K562 (cell line): ENCODE results near the gene LHPP. TPM values are rescaled to one million over a fixed set of nuclear protein-coding genes. Genes with fewer than 3 reads are reported as not detected.

ENCODE experiments used
- ATAC-seq: fragments of 200-7000 bp; cut with Tn5 transposase; 3 replicates; pipeline ENCODE4 v1.9.1; 2020; ENCODE audit warnings: moderate library complexity
- BruUV-seq: library from RNA; stranded (reverse); fragments of 400-500 nt; replicated peaks from 2 replicates; lab custom pipeline; 2021; lab: Mats Ljungman, UMichigan
- CTCF ChIA-PET: fragments of 300-600 bp; formaldehyde crosslinking; extraction: SDS; loops from one replicate; lab custom pipeline; 2021; ENCODE audit warnings: low intra/inter-chr PET ratio; lab: Yijun Ruan, JAX
- POLR2A ChIA-PET: fragments of 300-600, 350-650 bp; sonication (Branson Sonifier 250); formaldehyde crosslinking; extraction: SDS; loops from one replicate; lab custom pipeline; 2021; ENCODE audit warnings: antibody characterized with exemption, inconsistent platforms; lab: Yijun Ruan, JAX
- DNase-seq, 4 experiments: peaks; one replicate each; pipeline versions ENCODE4 v3.0.0 to v3.0.0-alpha.2; 2011 to 2018; ENCODE audit warnings: low spot score in 3 of 4, mixed read lengths in 3 of 4; ENCODE audit errors: extremely low read depth in 1 of 4
- FAIRE-seq: peaks from 2 replicates; lab custom pipeline; 2011; peaks lifted over from hg19 to GRCh38; lab: Jason Lieb, UNC
- H2AFZ ChIP-seq: 2 replicates; pipeline ENCODE4 v1.6.0; 2011; ENCODE audit warnings: low read depth, low read length, control low read depth, inconsistent platforms
- H3K27ac ChIP-seq: fragments of 200-600 bp; 3 replicates; pipeline ENCODE4 v1.8.0; 2011; ENCODE audit warnings: low read depth, mild to moderate bottlenecking, control low read depth, inconsistent platforms, low read length, moderate library complexity, mixed read lengths; ENCODE audit errors: extremely low read depth
- H3K27me3 ChIP-seq, 2 experiments: fragments of 300-600 bp in 1 of 2; 2 replicates in 1 of 2; 3 replicates in 1 of 2; pipeline versions ENCODE4 v1.6.0 to v1.8.0; 2011; ENCODE audit warnings: inconsistent platforms in 2 of 2, low read length in 2 of 2, mild to moderate bottlenecking in 1 of 2, mixed read lengths in 1 of 2, moderate library complexity in 1 of 2; ENCODE audit not compliant: control insufficient read depth in 2 of 2, insufficient read depth in 2 of 2
- H3K36me3 ChIP-seq: fragments of 300-600 bp; 3 replicates; pipeline ENCODE4 v1.8.0; 2011; ENCODE audit warnings: mild to moderate bottlenecking, low read length, inconsistent platforms; ENCODE audit not compliant: control insufficient read depth, insufficient read depth
- H3K4me1 ChIP-seq, 2 experiments: fragments of 200-600 bp in 1 of 2; replicated peaks in 1 of 2; 2 replicates in 1 of 2; 3 replicates in 1 of 2; pipeline versions ENCODE4 v1.5.1 to v1.8.0; 2011; ENCODE audit warnings: inconsistent platforms in 2 of 2, low read length in 2 of 2, mild to moderate bottlenecking in 1 of 2, mixed read lengths in 1 of 2, moderate library complexity in 1 of 2; ENCODE audit not compliant: control insufficient read depth in 2 of 2, insufficient read depth in 2 of 2
- H3K4me2 ChIP-seq: 2 replicates; pipeline ENCODE4 v1.6.1; 2011; ENCODE audit warnings: low read length, control low read depth, inconsistent platforms, mixed read lengths; ENCODE audit not compliant: insufficient read depth
- H3K4me3 ChIP-seq: fragments of 200-600 bp; sonication (generic), shearing (Covaris generic); 2 replicates; pipeline ENCODE4 v1.5.1; 2016; ENCODE audit warnings: control low read depth, inconsistent platforms
- H3K79me2 ChIP-seq: fragments of 200-600 bp; 3 replicates; pipeline ENCODE4 v1.8.0; 2011; ENCODE audit warnings: low read length, inconsistent platforms; ENCODE audit not compliant: control insufficient read depth, insufficient read depth
- H3K9ac ChIP-seq, 2 experiments: 2 replicates each; pipeline versions ENCODE4 v1.6.0 to v1.6.1; 2011; ENCODE audit warnings: low read depth in 2 of 2, low read length in 2 of 2, control low read depth in 1 of 2, inconsistent platforms in 1 of 2, mild to moderate bottlenecking in 1 of 2, mixed read lengths in 1 of 2; ENCODE audit not compliant: insufficient read depth in 1 of 2
- H3K9me1 ChIP-seq: one replicate; pipeline ENCODE4 v1.6.0; 2011; ENCODE audit warnings: inconsistent platforms, mild to moderate bottlenecking, low read length, moderate library complexity; ENCODE audit not compliant: control insufficient read depth, insufficient read depth
- H3K9me3 ChIP-seq: replicated peaks from 2 replicates; pipeline ENCODE4 v1.5.1; 2011; ENCODE audit warnings: low read depth, low read length, inconsistent platforms; ENCODE audit not compliant: control insufficient read depth, insufficient read depth
- H4K20me1 ChIP-seq: replicated peaks from 2 replicates; pipeline ENCODE4 v1.6.1; 2011; ENCODE audit warnings: low read length, inconsistent platforms, mixed read lengths; ENCODE audit not compliant: control insufficient read depth, insufficient read depth
- BRD4 ChIP-seq: fragments of 200-600 bp; sonication (generic); IDR thresholded peaks from 2 replicates; pipeline ENCODE4 v1.6.1; 2017; ENCODE audit warnings: inconsistent platforms
- KLF10 ChIP-seq: fragments of 250-450 bp; sonication (Bioruptor Pico); IDR thresholded peaks from 2 replicates; pipeline ENCODE4 v1.6.1; 2021; ENCODE audit warnings: matching md5 sums
- POLR2G ChIP-seq: fragments of 200-400 bp; formaldehyde crosslinking; IDR thresholded peaks from 2 replicates; pipeline ENCODE4 v1.6.1; 2017; ENCODE audit warnings: low read depth, mild to moderate bottlenecking, antibody characterized with exemption, low read length, moderate library complexity
- SLC30A9 ChIP-seq: fragments of 250-450 bp; sonication (Bioruptor Pico); IDR thresholded peaks from 2 replicates; pipeline ENCODE4 v1.8.0; 2022; ENCODE audit warnings: mild to moderate bottlenecking, moderate library complexity
- WGBS: fragments of 100-300 bp; shearing (Covaris generic); methylation state at CpG from one replicate; pipeline ENCODE4 v1.1.6; 2016; ENCODE audit warnings: low coverage, mixed read lengths; ENCODE audit not compliant: insufficient coverage; ENCODE audit errors: missing lambda C conversion rate; 5-methylcytosine and 5-hydroxymethylcytosine counted together
- in situ Hi-C: fragments of 300-500 bp; cut with MboI; formaldehyde crosslinking; loops from 4 replicates; pipeline ENCODE4 v1.15.0; 2018; ENCODE audit warnings: inconsistent platforms, mixed read lengths
- intact Hi-C: fragments of 100-400 bp; cut with micrococcal nuclease; formaldehyde crosslinking; loops from 2 replicates; pipeline ENCODE4 v1.14.2; 2022
- polyA plus RNA-seq, 8 experiments: library from polyadenylated mRNA; depleted of rRNA in 4 of 8; stranded (reverse) in 5 of 8; unstranded in 3 of 8; fragments of >200 nt; fragmentation: Nextera tagmentation in 2 of 8; fragmentation: Illumina TruSeq in 1 of 8; extraction: Ambion mirVana in 2 of 8; extraction: Trizol in 1 of 8; gene quantifications; 2 replicates each; pipeline versions ENCODE4 v1.2.1 to v1.2.3, GENCODE V29; 2011 to 2014; ENCODE audit warnings: inconsistent platforms in 1 of 8, missing spikeins in 1 of 8
- total RNA-seq, 7 experiments: library from RNA; depleted of rRNA in 6 of 7; stranded (reverse); fragments of >200 nt in 6 of 7; fragmentation: Illumina TruSeq in 2 of 7; extraction: Trizol in 2 of 7; gene quantifications; 2 replicates each; pipeline versions ENCODE4 v1.2.1 to v1.2.3, GENCODE V29; 2011 to 2021; ENCODE audit warnings: low replicate concordance in 1 of 7
- TF ChIP-seq, protein P1 (sequence below): fragments of 250-450 bp; sonication (Bioruptor Pico); IDR thresholded peaks from 2 replicates; pipeline ENCODE4 v1.5.0; 2020; ENCODE audit warnings: mild to moderate bottlenecking, borderline replicate concordance
- TF ChIP-seq, protein P2 (sequence below): sonication (generic); formaldehyde crosslinking; IDR thresholded peaks from 2 replicates; pipeline ENCODE4 v1.8.0; 2022; ENCODE audit warnings: mild to moderate bottlenecking, missing genetic modification reagents
- TF ChIP-seq, protein P3 (sequence below): fragments of 450-650 bp; formaldehyde crosslinking; IDR thresholded peaks from 2 replicates; pipeline ENCODE4 v1.4.0; 2020; ENCODE audit warnings: mild to moderate bottlenecking

LHPP gene
- total and polyA plus RNA-seq, 9 of the 15 experiments (the other 6 are each of a cell fraction or from before 2014, with no cell fraction given) = 0.34 to 7.4 (median 3.0) TPM

DNA sequence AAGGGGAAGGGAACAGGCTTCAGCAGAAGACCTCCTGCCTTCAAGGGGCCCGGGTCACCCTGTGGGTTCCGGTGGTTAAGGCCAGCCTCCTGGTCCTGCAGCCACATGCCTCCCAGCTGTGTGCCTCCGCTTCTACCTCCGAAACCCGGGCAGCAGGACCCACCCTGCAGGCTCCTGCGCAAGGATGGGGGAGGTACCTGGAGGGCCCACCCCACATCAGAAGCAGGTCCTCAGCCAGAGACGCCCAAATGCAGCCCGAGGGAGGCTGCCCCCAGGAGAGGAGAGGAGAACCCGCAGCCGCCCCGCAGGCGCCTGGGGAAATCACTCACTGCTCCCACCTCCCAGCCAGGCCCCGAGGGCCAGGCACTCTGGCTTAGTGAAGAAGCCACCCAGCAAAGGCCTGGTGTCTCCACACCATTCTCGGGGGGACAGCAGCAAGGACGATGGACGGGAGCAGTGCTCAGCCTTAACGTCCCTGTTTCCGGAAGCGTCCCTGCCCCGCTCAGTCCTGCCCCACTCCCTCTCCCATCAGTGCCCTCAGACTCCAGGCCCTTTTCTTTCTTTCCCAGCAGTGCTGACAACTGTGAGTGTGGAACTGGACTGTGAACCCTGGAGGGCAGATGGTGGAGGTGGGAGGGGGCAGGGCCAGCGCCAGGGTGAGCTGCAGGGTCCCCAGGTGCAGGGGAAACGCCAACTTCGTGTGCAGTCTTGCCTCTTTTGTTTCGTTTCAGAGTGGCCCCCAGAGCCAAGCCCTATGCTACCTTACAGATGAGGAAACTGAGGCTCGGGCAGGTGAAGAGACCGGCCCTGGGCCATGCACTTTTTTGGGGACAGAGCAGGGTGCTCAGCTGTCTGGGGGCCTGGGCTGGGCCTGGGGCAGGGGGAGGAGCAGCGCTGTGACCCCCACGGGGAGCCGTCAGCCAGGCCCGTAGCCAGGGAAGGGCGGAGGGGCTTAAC is 144.5 kb downstream of the LHPP start:
- H3K4me2 ChIP-seq = no peak overlapping the region
- H3K36me3 ChIP-seq = no peaks in the 10 kb centered on the region
- in situ Hi-C loops = no loop called here
- FAIRE-seq (no peak), DNase-seq (no peak), ATAC-seq (no peak)
- 33% methylated on average over 4 of the region's 31 CpGs for WGBS
- H3K79me2 ChIP-seq = no peaks in the 10 kb centered on the region
- intact Hi-C loops = no loop called here
- H3K9me1 ChIP-seq = peaks cover 3% of the 10 kb centered on the region
- ChIA-PET CTCF (no interaction called here), POLR2A (interaction anchor here (0.6 kb wide), 2 partner anchors 60 to 128 kb away, joined by 3 read pairs; no protein-coding TSS in a partner anchor)
- H3K4me1 ChIP-seq = peaks cover 0 to 40% of the 10 kb centered on the region in 2 experiments; a peak in 2 of 5 replicates
- TF ChIP-seq BRD4 (no peak), KLF10 (CRISPR knock-in tag) (no peak), SLC30A9 (no peak), POLR2G (no peak)
- TF ChIP-seq, protein P1, sequence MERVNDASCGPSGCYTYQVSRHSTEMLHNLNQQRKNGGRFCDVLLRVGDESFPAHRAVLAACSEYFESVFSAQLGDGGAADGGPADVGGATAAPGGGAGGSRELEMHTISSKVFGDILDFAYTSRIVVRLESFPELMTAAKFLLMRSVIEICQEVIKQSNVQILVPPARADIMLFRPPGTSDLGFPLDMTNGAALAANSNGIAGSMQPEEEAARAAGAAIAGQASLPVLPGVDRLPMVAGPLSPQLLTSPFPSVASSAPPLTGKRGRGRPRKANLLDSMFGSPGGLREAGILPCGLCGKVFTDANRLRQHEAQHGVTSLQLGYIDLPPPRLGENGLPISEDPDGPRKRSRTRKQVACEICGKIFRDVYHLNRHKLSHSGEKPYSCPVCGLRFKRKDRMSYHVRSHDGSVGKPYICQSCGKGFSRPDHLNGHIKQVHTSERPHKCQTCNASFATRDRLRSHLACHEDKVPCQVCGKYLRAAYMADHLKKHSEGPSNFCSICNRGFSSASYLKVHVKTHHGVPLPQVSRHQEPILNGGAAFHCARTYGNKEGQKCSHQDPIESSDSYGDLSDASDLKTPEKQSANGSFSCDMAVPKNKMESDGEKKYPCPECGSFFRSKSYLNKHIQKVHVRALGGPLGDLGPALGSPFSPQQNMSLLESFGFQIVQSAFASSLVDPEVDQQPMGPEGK (CRISPR knock-in tag) = no peak
- TF ChIP-seq, protein P2, sequence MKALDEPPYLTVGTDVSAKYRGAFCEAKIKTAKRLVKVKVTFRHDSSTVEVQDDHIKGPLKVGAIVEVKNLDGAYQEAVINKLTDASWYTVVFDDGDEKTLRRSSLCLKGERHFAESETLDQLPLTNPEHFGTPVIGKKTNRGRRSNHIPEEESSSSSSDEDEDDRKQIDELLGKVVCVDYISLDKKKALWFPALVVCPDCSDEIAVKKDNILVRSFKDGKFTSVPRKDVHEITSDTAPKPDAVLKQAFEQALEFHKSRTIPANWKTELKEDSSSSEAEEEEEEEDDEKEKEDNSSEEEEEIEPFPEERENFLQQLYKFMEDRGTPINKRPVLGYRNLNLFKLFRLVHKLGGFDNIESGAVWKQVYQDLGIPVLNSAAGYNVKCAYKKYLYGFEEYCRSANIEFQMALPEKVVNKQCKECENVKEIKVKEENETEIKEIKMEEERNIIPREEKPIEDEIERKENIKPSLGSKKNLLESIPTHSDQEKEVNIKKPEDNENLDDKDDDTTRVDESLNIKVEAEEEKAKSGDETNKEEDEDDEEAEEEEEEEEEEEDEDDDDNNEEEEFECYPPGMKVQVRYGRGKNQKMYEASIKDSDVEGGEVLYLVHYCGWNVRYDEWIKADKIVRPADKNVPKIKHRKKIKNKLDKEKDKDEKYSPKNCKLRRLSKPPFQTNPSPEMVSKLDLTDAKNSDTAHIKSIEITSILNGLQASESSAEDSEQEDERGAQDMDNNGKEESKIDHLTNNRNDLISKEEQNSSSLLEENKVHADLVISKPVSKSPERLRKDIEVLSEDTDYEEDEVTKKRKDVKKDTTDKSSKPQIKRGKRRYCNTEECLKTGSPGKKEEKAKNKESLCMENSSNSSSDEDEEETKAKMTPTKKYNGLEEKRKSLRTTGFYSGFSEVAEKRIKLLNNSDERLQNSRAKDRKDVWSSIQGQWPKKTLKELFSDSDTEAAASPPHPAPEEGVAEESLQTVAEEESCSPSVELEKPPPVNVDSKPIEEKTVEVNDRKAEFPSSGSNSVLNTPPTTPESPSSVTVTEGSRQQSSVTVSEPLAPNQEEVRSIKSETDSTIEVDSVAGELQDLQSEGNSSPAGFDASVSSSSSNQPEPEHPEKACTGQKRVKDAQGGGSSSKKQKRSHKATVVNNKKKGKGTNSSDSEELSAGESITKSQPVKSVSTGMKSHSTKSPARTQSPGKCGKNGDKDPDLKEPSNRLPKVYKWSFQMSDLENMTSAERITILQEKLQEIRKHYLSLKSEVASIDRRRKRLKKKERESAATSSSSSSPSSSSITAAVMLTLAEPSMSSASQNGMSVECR (CRISPR knock-in tag) = no peak
- TF ChIP-seq, protein P3, sequence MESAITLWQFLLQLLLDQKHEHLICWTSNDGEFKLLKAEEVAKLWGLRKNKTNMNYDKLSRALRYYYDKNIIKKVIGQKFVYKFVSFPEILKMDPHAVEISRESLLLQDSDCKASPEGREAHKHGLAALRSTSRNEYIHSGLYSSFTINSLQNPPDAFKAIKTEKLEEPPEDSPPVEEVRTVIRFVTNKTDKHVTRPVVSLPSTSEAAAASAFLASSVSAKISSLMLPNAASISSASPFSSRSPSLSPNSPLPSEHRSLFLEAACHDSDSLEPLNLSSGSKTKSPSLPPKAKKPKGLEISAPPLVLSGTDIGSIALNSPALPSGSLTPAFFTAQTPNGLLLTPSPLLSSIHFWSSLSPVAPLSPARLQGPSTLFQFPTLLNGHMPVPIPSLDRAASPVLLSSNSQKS (CRISPR knock-in tag) = no peak
- no peak overlapping the region; a peak in 1 of 4 replicates for H3K9ac ChIP-seq
- no peak overlapping the region for H2AFZ ChIP-seq
- no TSS peak for BruUV-seq
- no peaks in the 10 kb centered on the region for H3K9me3 ChIP-seq
- no peaks in the 10 kb centered on the region for H4K20me1 ChIP-seq
- H3K27me3 ChIP-seq = no peaks in the 10 kb centered on the region
- no peak overlapping the region for H3K4me3 ChIP-seq
- no peak overlapping the region for H3K27ac ChIP-seq
